ENCODE results near the gene LRMDA. TPM values are rescaled to one million over a fixed set of nuclear protein-coding genes. Genes with fewer than 3 reads are reported as not detected.
"Not testable (repeated sequence)": the region's sequence is repeated elsewhere in the genome, so short reads cannot be mapped to it uniquely, and the experiment has no call there.

LRMDA gene
- total RNA-seq, 4 donors from 2014 or later = 2.2 to 7.8 (median 4.5) TPM

DNA sequence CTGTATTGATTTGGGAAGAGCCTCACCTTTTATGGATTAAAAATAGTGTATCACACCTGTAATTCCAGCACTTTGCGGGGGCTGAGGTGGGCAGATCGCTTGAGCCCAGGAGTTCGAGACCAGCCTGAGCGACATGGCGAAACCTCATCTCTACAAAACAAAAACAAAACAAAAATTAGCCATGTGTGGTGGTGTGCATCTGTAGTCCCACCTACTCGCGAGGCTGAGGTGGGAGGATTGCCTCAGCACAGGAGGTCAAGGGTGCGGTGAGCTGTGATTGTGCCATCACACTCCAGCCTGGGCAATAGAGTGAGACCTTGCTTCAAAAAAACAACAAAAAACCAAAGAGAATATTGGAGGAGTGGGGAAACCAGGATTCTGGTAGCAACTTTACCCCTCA lies 79.6 kb downstream of the LRMDA start:
- no peak overlapping the region for H3K4me3 ChIP-seq
- no peaks in the 10 kb centered on the region for H3K27me3 ChIP-seq
- H3K36me3 ChIP-seq = no peaks in the 10 kb centered on the region
- 87 to 95% methylated on average over 3 to 8 of the region's 8 CpGs for WGBS, 2 donors (ENCODE audit: low coverage in 1 of 2)
- H3K9me3 ChIP-seq = no peaks in the 10 kb centered on the region
- in situ Hi-C loops (cut with MboI; ENCODE audit: low pct_ligation_motif_present in 1 of 4, low pct_unique_long_range_greater_than_20kb in 1 of 4, low sequenced_read_pairs in 3 of 4) = no loop called here
- peaks cover 0 to 39% (median 17%) of the 10 kb centered on the region in 4 donors for H3K4me1 ChIP-seq
- no peak overlapping the region for H3K27ac ChIP-seq
- intact Hi-C loops (cut with DNase I; ENCODE audit: low total_unique reads) = no loop called here
- TF ChIP-seq POLR2A (IDR thresholded peaks at IDR 0.05) = no peak
- TF ChIP-seq POLR2AphosphoS5 (IDR thresholded peaks at IDR 0.05) = no peak
- no peak for TF ChIP-seq CTCF (IDR thresholded peaks at IDR 0.05)
- TF ChIP-seq EP300 (IDR thresholded peaks at IDR 0.05; ENCODE audit: low read depth) = no peak
- no peak for DNase-seq

- 35 to 43% methylated on average over 8 of the region's 8 CpGs for WGBS, 2 donors (ENCODE audit: low coverage in 1 of 2)
- intact Hi-C loops (cut with DNase I; ENCODE audit: low total_unique reads) = no loop called here
Measured at GRCh38 chr10:75512203-75512933, 80.9 kb downstream of the LRMDA start.

GRCh38 chr10:75513292-75513885 lies 82.0 kb downstream of the LRMDA start:
- H3K27me3 ChIP-seq = no peaks in the 10 kb centered on the region
- TF ChIP-seq POLR2AphosphoS5 (IDR thresholded peaks at IDR 0.05) = no peak
- TF ChIP-seq CTCF (IDR thresholded peaks at IDR 0.05) = no peak
- no peak for TF ChIP-seq EP300 (IDR thresholded peaks at IDR 0.05; ENCODE audit: low read depth)

More at GRCh38 chr10:75512203-75512933, 80.9 kb downstream of the LRMDA start:
- no peak overlapping the region for H3K4me3 ChIP-seq
- H3K27ac ChIP-seq = peak overlapping the region in 3 of 4 donors; percentile 21 to 41 (median 36)
- in situ Hi-C loops (cut with MboI; ENCODE audit: low pct_ligation_motif_present in 1 of 4, low pct_unique_long_range_greater_than_20kb in 1 of 4, low sequenced_read_pairs in 3 of 4) = no loop called here
- H3K27me3 ChIP-seq = no peaks in the 10 kb centered on the region
- no peaks in the 10 kb centered on the region for H3K9me3 ChIP-seq
- TF ChIP-seq CTCF (IDR thresholded peaks at IDR 0.05) (no peak), POLR2A (IDR thresholded peaks at IDR 0.05) (no peak), EP300 (IDR thresholded peaks at IDR 0.05; ENCODE audit: low read depth) (no peak), POLR2AphosphoS5 (IDR thresholded peaks at IDR 0.05) (peak; percentile 44 to 71 (median 62))
- H3K36me3 ChIP-seq = no peaks in the 10 kb centered on the region
- no peak for DNase-seq
- H3K4me1 ChIP-seq = peaks cover 0 to 35% (median 15%) of the 10 kb centered on the region in 4 donors

GRCh38 chr10:75514830-75515229 lies 83.4 kb downstream of the LRMDA start:
- Histone ChIP-seq H3K4me1 (peaks cover 0 to 14% (median 6%) of the 10 kb centered on the region in 4 donors), H3K9me3 (no peaks in the 10 kb centered on the region), H3K27ac (no peak overlapping the region), H3K36me3 (no peaks in the 10 kb centered on the region), H3K27me3 (no peaks in the 10 kb centered on the region), H3K4me3 (no peak overlapping the region)
- in situ Hi-C loops (cut with MboI; ENCODE audit: low pct_ligation_motif_present in 1 of 4, low pct_unique_long_range_greater_than_20kb in 1 of 4, low sequenced_read_pairs in 3 of 4) = no loop called here
- intact Hi-C loops (cut with DNase I; ENCODE audit: low total_unique reads) = no loop called here
- TF ChIP-seq POLR2AphosphoS5 (IDR thresholded peaks at IDR 0.05) (no peak), POLR2A (IDR thresholded peaks at IDR 0.05) (no peak), EP300 (IDR thresholded peaks at IDR 0.05; ENCODE audit: low read depth) (no peak), CTCF (IDR thresholded peaks at IDR 0.05) (no peak)
- WGBS, 2 donors (ENCODE audit: low coverage in 1 of 2) = 86 to 87% methylated on average over 3 of the region's 3 CpGs
- no peak for DNase-seq

More at GRCh38 chr10:75513292-75513885, 82.0 kb downstream of the LRMDA start:
- Histone ChIP-seq H3K9me3 (no peaks in the 10 kb centered on the region), H3K27ac (peak overlapping the region in 2 of 4 donors; percentile 21 to 41), H3K4me3 (no peak overlapping the region), H3K36me3 (no peaks in the 10 kb centered on the region), H3K4me1 (peaks cover 0 to 25% (median 13%) of the 10 kb centered on the region in 4 donors)
- in situ Hi-C loops (cut with MboI; ENCODE audit: low pct_ligation_motif_present in 1 of 4, low pct_unique_long_range_greater_than_20kb in 1 of 4, low sequenced_read_pairs in 3 of 4) = no loop called here
- intact Hi-C loops (cut with DNase I; ENCODE audit: low total_unique reads) = no loop called here
- whole genome bisulfite sequencing, 2 donors (ENCODE audit: low coverage in 1 of 2) = 58 to 60% methylated on average over 1 to 8 of the region's 8 CpGs
- no peak for DNase-seq

DNA sequence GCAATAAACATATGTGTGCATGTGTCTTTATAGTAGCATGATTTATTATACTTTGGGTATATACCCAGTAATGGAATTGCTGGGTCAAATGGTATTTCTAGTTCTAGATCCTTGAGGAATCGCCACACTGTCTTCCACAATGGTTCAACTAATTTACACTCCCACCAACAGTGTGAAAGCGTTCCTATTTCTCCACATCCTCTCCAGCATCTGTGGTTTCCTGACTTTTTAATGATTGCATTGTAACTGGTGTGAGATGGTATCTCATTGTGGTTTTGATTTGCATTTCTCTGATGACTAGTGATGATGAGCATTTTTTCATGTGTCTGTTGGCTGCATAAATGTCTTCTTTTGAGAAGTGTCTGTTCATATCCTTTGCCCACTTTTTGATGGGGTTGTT lies 84.7 kb downstream of the LRMDA start:
- H3K36me3 ChIP-seq; intact Hi-C loops (cut with DNase I; ENCODE audit: low total_unique reads); DNase-seq; H3K4me3 ChIP-seq; H3K9me3 ChIP-seq; H3K27ac ChIP-seq; H3K27me3 ChIP-seq; in situ Hi-C loops (cut with MboI; ENCODE audit: low pct_ligation_motif_present in 1 of 4, low pct_unique_long_range_greater_than_20kb in 1 of 4, low sequenced_read_pairs in 3 of 4): not testable (repeated sequence)
- peaks cover 0 to 14% (median 6%) of the 10 kb centered on the region in 4 donors for H3K4me1 ChIP-seq
- WGBS, 2 donors (ENCODE audit: low coverage in 1 of 2) = 56 to 75% methylated on average over 2 of the region's 2 CpGs

DNA sequence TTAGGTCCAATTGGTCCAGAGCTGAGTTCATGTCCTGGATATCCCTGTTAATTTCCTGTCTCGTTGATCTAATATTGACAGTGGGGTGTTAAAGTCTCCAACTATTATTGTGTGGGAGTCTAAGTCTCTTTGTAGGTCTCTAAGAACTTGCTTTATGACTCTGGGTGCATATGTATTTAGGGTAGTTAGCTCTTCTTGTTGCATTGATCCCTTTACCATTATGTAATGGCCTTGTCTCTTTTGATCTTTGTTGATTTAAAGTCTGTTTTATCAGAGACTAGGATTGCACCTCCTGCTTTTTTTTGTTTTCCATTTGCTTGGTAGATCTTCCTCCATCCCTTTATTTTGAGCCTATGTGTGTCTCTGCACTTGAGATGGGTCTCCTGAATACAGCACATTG lies 87.8 kb downstream of the LRMDA start:
- H3K27me3 ChIP-seq; H3K9me3 ChIP-seq; DNase-seq; intact Hi-C loops (cut with DNase I; ENCODE audit: low total_unique reads); H3K27ac ChIP-seq; H3K4me1 ChIP-seq; H3K4me3 ChIP-seq; H3K36me3 ChIP-seq; in situ Hi-C loops (cut with MboI; ENCODE audit: low pct_ligation_motif_present in 1 of 4, low pct_unique_long_range_greater_than_20kb in 1 of 4, low sequenced_read_pairs in 3 of 4): not testable (repeated sequence)
- 73% methylated on average over 1 of the region's 1 CpG; no CpG with 5 or more reads in 1 of the 2 donors for WGBS, 2 donors (ENCODE audit: low coverage in 1 of 2)

Measured in transverse colon (tissue), 4 donors.